Epithelial cell of esophagus (primary cell): ENCODE data around the gene ANK2.

Experiments
- DNase-seq: peaks from one replicate; pipeline ENCODE4 v3.0.0; 2010; ENCODE audit warnings: low read depth
- H3K4me3 ChIP-seq: 2 replicates; pipeline ENCODE4 v1.5.1; 2011; ENCODE audit warnings: mild to moderate bottlenecking, low read length, control low read depth
- CTCF ChIP-seq: IDR thresholded peaks from 2 replicates; pipeline ENCODE4 v1.5.1; 2011; ENCODE audit warnings: low read depth, mild to moderate bottlenecking, low read length, control low read depth, inconsistent platforms; ENCODE audit not compliant: insufficient read depth; ENCODE audit errors: missing control alignments

ANK2 gene

GRCh38 chr4:113270520-113271319, 221.3 kb downstream of the ANK2 start:
- no peak for DNase-seq
- TF ChIP-seq CTCF: no peak
- no peak overlapping the region for H3K4me3 ChIP-seq

DNA sequence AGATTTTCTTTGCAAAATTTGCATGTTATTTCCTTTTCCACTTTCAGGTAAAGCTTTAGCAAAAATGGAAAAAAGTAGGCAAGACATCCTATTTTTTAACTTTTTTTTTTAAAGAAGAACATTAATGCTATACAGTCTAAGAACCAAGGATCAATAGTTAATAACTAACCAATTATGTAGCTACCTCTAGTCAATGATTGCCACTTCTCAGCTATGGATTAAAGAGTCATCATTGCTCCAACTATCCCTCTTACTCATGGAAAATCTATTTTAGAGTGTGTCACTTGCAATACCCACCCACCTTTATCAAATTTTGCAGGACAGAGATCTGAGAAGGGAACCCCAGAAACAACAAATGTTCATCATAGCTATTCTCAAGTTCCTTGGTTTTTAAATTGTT, 223.1 kb downstream of the ANK2 start:
- no peak for TF ChIP-seq CTCF
- no peak for DNase-seq
- H3K4me3 ChIP-seq: no peak overlapping the region

DNA sequence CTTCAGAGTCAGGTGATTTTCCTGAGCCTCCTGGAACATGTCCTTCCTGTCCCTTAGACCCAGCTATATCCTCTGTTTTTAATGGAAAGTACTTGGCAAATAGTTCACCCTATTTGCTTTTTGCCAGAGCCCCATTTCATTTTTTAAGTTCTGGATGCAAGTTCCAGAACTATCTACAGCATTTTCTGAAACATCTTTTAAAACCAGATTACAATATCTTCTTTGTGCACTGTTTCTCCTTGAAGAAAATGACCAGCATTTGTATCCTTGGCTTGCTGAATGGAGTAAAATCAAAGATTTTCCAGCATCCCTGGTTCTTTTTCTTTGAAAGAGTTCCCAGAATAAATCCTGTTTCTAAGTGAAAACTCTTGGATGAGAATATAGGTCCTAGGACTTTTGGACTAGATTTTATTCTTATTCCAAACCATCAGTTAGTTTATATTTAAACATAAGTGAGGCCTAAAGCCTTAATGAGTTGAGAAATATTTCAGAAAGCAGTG, 224.3 kb downstream of the ANK2 start:
- no peak for DNase-seq
- no peak overlapping the region for H3K4me3 ChIP-seq
- no peak for TF ChIP-seq CTCF

DNA sequence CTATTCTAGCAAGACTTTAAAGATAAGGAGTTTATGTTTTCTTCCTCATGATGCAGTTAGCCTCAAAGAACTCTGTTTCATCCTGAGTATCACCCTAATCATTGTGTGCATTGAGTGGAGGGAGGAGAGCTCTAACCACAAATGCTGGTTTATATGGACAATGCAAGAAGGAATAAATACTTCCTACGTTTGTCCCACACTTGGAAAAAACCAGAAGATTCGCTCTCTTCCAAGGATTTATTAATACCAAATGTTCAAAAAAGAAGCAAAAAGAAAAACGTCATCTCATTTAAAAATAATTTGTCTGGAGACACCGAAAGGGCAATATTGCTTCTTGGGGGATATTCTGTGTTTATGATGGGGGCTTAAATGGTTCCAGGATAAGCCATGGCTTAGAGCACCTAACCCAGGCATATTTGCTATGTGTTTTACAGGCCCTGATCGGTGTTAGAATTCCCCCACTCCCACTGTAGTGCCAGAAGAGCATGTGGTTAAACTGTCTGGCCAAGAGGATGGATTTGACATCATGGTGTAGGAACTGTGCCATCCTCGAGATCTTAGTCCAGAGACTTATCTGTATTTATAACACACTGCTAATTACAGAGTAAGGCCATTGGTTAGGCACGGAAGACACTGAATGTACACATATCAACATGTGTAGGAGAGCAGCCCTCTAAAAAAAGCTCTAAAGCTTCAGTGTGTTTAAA, 227.2 kb downstream of the ANK2 start:
- DNase-seq: no peak
- H3K4me3 ChIP-seq: no peak overlapping the region
- no peak for TF ChIP-seq CTCF

DNA sequence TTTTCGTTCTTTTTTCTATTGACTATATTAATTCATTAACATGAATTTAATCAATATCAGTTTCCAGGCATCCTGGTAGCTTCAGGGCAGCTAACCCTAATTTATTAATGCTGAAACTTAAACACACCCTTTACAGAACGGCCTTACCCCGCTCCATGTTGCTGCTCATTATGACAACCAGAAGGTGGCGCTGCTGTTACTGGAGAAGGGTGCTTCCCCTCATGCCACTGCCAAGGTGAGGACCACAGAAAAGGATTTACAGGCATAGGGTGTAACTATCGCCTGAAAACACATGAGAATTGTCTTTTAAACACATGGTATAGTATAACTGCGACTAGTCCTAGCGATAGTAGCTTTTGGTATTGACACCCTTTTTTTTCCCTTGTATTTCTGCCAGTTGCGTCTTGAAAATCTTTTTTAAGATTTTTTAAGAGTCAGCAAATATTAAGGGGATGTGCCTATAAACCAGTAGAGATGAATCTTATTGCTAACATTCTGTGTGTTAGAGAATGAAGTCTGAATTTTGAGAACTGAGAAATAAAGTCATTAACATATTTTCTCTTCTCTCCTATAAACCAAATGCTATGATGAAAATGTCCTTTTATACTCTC, 229.0 kb downstream of the ANK2 start:
- no peak overlapping the region for H3K4me3 ChIP-seq
- TF ChIP-seq CTCF: peak; percentile 96
- DNase-seq: peak; percentile 84

DNA sequence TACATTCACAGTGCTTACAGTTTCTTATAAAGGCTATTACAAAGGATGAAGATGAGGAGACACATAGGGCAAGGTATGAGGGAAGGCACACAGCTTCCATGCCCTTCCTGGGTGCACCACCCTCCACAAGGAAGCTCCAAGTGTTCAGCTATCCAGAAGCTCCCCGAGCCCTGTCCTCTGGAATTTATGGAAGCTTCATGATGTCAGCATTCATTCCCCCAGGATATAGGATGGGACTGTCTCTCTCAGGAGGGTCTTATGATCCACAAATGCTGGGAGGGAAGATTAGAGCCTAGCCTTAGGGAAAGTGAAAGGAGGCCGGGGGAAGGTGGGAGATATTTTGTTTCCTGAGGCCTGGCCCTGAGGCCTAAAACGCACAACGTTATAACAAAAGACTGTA, 236.0 kb downstream of the ANK2 start:
- no peak for DNase-seq
- no peak overlapping the region for H3K4me3 ChIP-seq
- no peak for TF ChIP-seq CTCF
